ENCODE data around the gene CSRNP2.

GRCh38 chr12:51056242-51056641 lies 27.2 kb downstream of the CSRNP2 start:
- TF ChIP-seq POLR2A (IDR thresholded peaks at IDR 0.05) (no peak), CTCF (IDR thresholded peaks at IDR 0.05 in 4 of 5, conservative IDR thresholded peaks at IDR 0.05 in 1 of 5) (no peak)
